DND-41 (cell line): Measurements from ENCODE around the gene IL12RB2.

Source experiments
- ATAC-seq: fragments of 200-7000 bp; cut with Tn5 transposase; 3 replicates; pipeline ENCODE4 v1.9.1; 2021; ENCODE audit warnings: low read depth; ENCODE audit not compliant: insufficient read depth
- DNase-seq: peaks from one replicate; pipeline ENCODE4 v3.0.0-alpha.2; 2020
- H2AFZ ChIP-seq: 2 replicates; pipeline ENCODE4 v1.6.0; 2012; ENCODE audit warnings: low read depth, low read length
- H3K27ac ChIP-seq: 2 replicates; pipeline ENCODE4 v1.5.1; 2012; ENCODE audit warnings: low read length, inconsistent platforms
- H3K27me3 ChIP-seq: fragments of 200-600 bp; sonication (generic); 2 replicates; pipeline ENCODE4 v1.6.0; 2012; ENCODE audit warnings: low read length, mild to moderate bottlenecking, inconsistent platforms; ENCODE audit not compliant: insufficient read depth, poor library complexity
- H3K36me3 ChIP-seq: 2 replicates; pipeline ENCODE4 v1.5.1; 2012; ENCODE audit warnings: low read length, inconsistent platforms; ENCODE audit not compliant: insufficient read depth
- H3K4me1 ChIP-seq: 2 replicates; pipeline ENCODE4 v1.5.1; 2012; ENCODE audit warnings: mild to moderate bottlenecking, low read length; ENCODE audit not compliant: insufficient read depth
- H3K4me2 ChIP-seq: 2 replicates; pipeline ENCODE4 v1.6.0; 2012; ENCODE audit warnings: mild to moderate bottlenecking, moderate library complexity, low read length, inconsistent platforms; ENCODE audit not compliant: insufficient read depth
- H3K4me3 ChIP-seq, 2 experiments: fragments of 200-600 bp in 1 of 2; shearing (Covaris generic) in 1 of 2; 2 replicates each; pipeline ENCODE4 v1.5.1; 2012 to 2016; ENCODE audit warnings: inconsistent platforms in 2 of 2, low read length in 2 of 2, mild to moderate bottlenecking in 2 of 2, low read depth in 1 of 2, moderate library complexity in 1 of 2
- H3K79me2 ChIP-seq: 2 replicates; pipeline ENCODE4 v1.6.0; 2012; ENCODE audit warnings: low read length, inconsistent platforms; ENCODE audit not compliant: insufficient read depth
- H3K9ac ChIP-seq: 2 replicates; pipeline ENCODE4 v1.6.0; 2012; ENCODE audit warnings: low read depth, mild to moderate bottlenecking, inconsistent platforms, low read length, moderate library complexity
- H3K9me3 ChIP-seq: 2 replicates; pipeline ENCODE4 v1.5.1; 2012; ENCODE audit warnings: low read length, moderate library complexity, mild to moderate bottlenecking, inconsistent platforms; ENCODE audit not compliant: insufficient read depth, severe bottlenecking
- H4K20me1 ChIP-seq: 2 replicates; pipeline ENCODE4 v1.6.0; 2012; ENCODE audit warnings: low read length; ENCODE audit not compliant: insufficient read depth
- EZH2 ChIP-seq: IDR thresholded peaks from 3 replicates; pipeline ENCODE4 v1.6.1; 2012; ENCODE audit warnings: borderline replicate concordance, low read depth, mild to moderate bottlenecking, moderate library complexity, low read length, inconsistent platforms; ENCODE audit not compliant: severe bottlenecking
- TF ChIP-seq, protein P1 (sequence below): IDR thresholded peaks from 2 replicates; pipeline ENCODE4 v1.5.1; 2012; ENCODE audit warnings: borderline replicate concordance, low read length, moderate library complexity, mild to moderate bottlenecking; ENCODE audit not compliant: poor library complexity, severe bottlenecking; ENCODE audit errors: extremely low read depth

Gene IL12RB2

DNA sequence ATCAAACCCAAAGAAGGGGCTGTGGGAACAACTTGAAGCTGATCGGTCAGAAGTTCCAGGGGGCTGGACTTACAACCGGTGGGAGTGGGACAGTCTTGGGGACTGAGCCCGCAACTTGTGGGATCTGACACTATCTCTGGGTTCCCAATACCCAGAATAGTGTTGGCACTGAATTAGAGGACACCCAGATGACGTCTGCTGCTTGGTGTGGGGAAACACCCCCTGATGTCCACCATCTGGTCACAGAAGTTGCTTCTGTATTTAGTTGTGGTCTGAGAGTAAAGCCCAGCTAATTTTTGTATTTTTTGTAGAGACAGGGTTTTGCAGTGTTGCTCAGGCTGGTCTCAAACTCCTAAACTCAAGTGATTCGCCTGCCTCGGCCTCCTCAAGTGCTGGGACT, 93.8 kb downstream of the IL12RB2 start:
- TF ChIP-seq EZH2: no peak
- TF ChIP-seq, protein P1, sequence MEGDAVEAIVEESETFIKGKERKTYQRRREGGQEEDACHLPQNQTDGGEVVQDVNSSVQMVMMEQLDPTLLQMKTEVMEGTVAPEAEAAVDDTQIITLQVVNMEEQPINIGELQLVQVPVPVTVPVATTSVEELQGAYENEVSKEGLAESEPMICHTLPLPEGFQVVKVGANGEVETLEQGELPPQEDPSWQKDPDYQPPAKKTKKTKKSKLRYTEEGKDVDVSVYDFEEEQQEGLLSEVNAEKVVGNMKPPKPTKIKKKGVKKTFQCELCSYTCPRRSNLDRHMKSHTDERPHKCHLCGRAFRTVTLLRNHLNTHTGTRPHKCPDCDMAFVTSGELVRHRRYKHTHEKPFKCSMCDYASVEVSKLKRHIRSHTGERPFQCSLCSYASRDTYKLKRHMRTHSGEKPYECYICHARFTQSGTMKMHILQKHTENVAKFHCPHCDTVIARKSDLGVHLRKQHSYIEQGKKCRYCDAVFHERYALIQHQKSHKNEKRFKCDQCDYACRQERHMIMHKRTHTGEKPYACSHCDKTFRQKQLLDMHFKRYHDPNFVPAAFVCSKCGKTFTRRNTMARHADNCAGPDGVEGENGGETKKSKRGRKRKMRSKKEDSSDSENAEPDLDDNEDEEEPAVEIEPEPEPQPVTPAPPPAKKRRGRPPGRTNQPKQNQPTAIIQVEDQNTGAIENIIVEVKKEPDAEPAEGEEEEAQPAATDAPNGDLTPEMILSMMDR: no peak
- Histone ChIP-seq H3K27me3 (no peaks in the 10 kb centered on the region), H3K27ac (no peak overlapping the region), H3K4me1 (no peaks in the 10 kb centered on the region), H3K36me3 (no peaks in the 10 kb centered on the region; the same call in 1 of the 2 replicates), H3K4me2 (no peak overlapping the region), H3K9ac (no peak overlapping the region), H4K20me1 (0 out of 2 replicates have a peak, but pooled peaks cover 2% of the 10 kb centered on the region), H3K4me3 (no peak overlapping the region), H3K9me3 (no peaks in the 10 kb centered on the region), H3K79me2 (no peaks in the 10 kb centered on the region), H2AFZ (no peak overlapping the region)
- no peak for DNase-seq
- 0 out of 3 replicates have a peak, but pooled peaks have one; percentile 18 for ATAC-seq

DNA sequence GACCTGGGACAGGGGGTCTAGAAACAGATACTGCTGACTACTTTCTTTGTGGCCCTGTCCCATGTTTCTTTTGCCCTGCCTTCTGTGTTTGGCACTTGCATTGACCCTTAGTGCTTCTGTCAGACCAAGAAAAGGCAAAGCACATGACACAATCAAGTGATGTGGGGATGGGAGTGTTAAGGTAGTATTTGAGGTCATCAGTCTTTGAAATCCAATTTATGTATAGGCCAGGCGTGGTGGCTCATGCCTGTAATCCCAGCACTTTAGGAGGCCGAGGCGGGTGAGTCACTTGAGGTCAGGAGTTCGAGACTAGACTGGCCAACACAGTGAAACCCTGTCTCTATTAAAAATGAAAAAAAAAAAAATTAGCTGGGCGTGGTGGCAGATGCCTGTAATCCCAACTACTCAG, 96.5 kb downstream of the IL12RB2 start:
- Histone ChIP-seq H2AFZ (no peak overlapping the region), H3K4me1 (no peaks in the 10 kb centered on the region), H3K79me2 (no peaks in the 10 kb centered on the region), H3K4me3 (no peak overlapping the region), H3K27me3 (no peaks in the 10 kb centered on the region), H3K36me3 (peaks cover 9% of the 10 kb centered on the region; the same call in 1 of the 2 replicates), H3K4me2 (no peak overlapping the region), H4K20me1 (peaks cover 16% of the 10 kb centered on the region; the same call in 1 of the 2 replicates), H3K9me3 (no peaks in the 10 kb centered on the region), H3K9ac (no peak overlapping the region), H3K27ac (no peak overlapping the region)
- ATAC-seq (no peak), DNase-seq (no peak)
- TF ChIP-seq EZH2: no peak
- TF ChIP-seq, protein P1: no peak

DNA sequence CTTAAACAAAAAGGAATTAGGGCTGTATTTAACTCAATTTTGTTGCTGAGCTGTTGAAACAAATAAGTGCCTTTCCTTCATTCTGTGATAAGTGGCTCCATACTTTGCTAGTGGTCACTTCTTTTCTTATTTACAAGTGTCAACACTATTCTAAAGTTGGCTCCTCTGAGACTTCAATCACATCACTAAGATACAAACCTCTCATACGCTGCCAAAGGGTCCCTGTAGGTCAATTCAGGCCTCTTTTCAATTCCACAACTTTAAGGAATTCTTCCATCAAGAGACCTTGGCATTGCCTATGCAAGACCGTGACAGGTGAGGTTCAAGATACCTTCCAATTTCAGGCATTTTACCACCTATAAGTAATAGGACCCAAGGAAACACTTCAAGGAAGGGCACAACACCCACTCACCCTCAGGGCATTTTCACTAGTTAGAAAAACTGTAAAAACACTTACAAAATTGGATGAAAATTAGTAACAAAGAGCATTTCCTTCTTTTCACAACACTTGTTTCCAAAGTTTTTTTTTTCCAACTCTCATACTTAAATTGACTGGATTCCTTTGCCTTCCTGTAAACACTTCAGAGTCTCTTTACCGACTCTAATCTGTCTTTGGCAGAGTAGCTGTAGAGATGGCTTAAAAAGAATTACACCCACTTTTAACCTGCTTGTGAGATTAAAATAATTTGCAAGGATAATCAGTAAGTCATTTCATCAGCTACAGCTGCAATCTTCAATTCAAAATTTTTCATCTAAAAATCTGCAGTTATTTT, 98.0 kb downstream of the IL12RB2 start:
- ATAC-seq: no peak
- Histone ChIP-seq H3K79me2 (no peaks in the 10 kb centered on the region), H3K4me1 (no peaks in the 10 kb centered on the region), H3K9me3 (no peaks in the 10 kb centered on the region), H2AFZ (no peak overlapping the region), H3K4me2 (no peak overlapping the region), H3K36me3 (peaks cover 23% of the 10 kb centered on the region; the same call in 1 of the 2 replicates), H4K20me1 (peaks cover 16% of the 10 kb centered on the region; the same call in 1 of the 2 replicates), H3K27me3 (no peaks in the 10 kb centered on the region), H3K27ac (no peak overlapping the region), H3K9ac (no peak overlapping the region), H3K4me3 (no peak overlapping the region)
- DNase-seq: no peak
- no peak for TF ChIP-seq EZH2
- TF ChIP-seq, protein P1: no peak
